ENCODE results near the gene SDK2.
"Not testable (repeated sequence)": the region's sequence is repeated elsewhere in the genome, so short reads cannot be mapped to it uniquely, and the experiment has no call there.

SDK2 gene

GRCh38 chr17:73471924-73472323 lies 172.3 kb downstream of the SDK2 start:
- DNase-seq = no peak

DNA sequence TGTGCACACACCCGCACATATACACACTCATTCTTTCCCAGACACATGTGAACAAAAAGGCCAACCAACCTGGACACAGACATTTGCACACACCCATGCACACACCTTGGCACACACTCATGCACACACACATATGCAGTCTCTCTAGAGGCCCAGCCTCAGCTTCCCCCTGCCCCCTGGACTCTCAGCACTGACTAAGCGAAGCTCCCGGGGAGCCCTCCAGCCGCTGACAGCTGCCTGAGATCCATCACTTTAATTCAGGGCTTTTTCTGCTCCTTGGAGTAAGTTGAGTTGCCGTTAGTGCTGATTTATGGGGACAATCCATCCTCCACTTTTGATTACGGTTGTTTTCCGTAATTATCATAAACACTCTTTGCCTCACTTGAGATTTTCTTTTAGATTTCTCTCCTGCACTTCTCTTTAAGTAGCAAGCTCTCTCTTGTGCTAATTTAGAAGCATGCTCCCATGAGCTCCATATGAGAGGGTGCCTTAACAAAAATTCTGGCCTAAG lies 173.9 kb downstream of the SDK2 start:
- DNase-seq = no peak

GRCh38 chr17:73469311-73469710 lies 174.9 kb downstream of the SDK2 start:
- no peak for DNase-seq

DNA sequence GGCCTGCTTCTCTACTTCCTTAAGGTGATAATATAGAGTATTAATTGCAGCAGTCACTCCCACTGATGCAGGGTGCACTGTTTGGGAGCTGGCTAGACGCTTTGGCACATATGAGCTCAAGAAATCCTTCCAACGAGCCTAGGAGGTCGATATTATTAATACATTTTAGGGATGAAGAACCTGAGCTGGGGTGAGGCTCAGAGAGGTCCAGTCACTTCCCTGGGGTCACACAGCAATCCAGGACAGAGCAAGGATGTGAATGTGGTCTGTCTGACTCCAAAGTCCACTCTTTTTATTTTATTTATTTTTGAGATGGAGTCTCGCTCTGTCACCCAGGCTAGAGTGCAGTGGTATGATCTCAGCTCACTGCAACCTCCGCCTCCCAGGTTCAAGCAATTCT lies 176.0 kb downstream of the SDK2 start:
- no peak for DNase-seq

- no peak for DNase-seq
Observed at GRCh38 chr17:73467651-73468050, 176.6 kb downstream of the SDK2 start.

- no peak for DNase-seq
Observed at GRCh38 chr17:73466704-73467433, 177.4 kb downstream of the SDK2 start.

- no peak for DNase-seq
Observed at GRCh38 chr17:73465953-73466230, 178.4 kb downstream of the SDK2 start.

GRCh38 chr17:73465130-73465952 lies 178.9 kb downstream of the SDK2 start:
- no peak for DNase-seq

- DNase-seq = no peak
Observed at GRCh38 chr17:73464447-73464846, 179.8 kb downstream of the SDK2 start.

DNA sequence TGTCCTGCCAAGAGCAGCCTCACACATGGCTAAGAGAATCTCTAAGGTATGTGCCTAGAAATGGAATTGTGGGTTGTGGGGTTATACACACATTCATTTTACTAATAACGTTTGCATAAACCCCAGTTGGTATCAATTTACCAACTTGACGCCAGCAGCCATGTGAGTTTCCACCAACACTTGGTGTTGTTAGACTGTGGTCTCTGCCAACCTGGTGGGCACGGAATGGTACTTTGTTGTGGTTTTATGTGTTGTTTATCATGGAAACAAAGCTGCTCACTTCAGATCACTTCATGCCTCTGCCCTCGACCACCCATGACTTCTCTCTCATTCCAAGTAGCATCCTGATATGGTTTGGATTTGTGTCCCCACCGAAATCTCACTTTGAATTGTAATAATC lies 180.4 kb downstream of the SDK2 start:
- no peak for DNase-seq

- no peak for DNase-seq
Observed at GRCh38 chr17:73462823-73463222, 181.4 kb downstream of the SDK2 start.

DNA sequence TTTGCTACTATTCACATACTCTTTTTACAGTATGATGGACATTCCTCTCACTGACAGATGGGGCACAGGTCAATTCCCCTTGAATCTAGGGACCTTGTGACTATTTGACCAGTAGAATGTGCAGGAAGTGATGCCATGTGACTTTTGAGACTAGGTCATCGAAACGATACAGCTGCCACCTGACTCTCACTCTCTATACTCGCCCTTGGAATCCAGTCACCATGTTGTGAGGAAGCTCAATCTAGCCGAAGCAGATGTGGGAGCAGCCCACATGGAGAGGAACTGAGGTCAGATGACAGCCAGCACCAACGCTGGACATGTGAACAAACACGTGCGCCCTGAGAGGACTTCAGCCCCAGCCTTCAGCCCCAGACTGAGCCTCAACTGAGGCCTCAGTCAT lies 184.3 kb downstream of the SDK2 start:
- no peak for DNase-seq

- DNase-seq = no peak
Observed at GRCh38 chr17:73455767-73456166, 188.5 kb downstream of the SDK2 start.

GRCh38 chr17:73455050-73455687 lies 189.1 kb downstream of the SDK2 start:
- DNase-seq = no peak

GRCh38 chr17:73453494-73453893 lies 190.8 kb downstream of the SDK2 start:
- not testable (repeated sequence) for DNase-seq

GRCh38 chr17:73453090-73453489 lies 191.2 kb downstream of the SDK2 start:
- no peak for DNase-seq

- peak; percentile 22 for DNase-seq
Observed at GRCh38 chr17:73452009-73452408, 192.2 kb downstream of the SDK2 start.

DNA sequence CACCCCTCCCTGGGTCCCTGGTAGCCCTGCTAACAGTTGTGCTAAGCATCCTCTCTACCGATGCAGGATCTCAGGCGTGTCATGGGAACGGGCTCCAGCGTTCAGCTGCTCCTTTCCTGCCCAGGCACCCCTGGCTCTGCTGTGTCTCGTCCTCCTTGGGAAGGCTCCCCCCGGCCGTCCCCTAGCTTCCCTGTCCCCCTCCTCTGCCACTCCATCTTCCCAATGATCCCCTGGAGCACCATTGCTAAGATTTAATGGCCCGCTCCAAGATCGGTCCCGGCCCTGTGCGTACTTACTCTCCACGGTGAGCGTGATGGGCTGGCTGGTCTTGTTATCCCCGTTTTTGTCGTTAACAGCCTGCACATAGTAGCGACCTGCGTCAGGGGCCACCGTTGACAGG lies 196.9 kb downstream of the SDK2 start:
- no peak for DNase-seq

DNA sequence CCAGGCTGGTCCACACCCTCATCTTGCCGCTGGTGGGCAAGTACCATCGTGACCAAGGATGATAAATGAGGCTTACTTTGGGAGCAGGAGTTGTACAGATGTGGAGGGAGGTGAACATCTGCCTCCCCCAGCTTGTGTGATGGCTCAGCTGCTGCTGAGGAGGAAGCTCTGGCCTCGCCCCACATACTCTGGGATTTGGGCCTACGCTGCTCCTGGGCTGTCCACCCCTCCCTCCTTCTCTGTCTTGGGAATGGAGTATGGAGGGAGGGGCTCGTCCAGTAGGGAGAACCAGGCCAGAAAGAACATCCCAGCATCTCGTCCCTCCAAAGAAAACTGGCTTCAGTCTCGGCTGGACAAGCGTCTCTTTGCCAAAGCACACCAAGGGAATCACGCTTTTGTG lies 197.6 kb downstream of the SDK2 start:
- no peak for DNase-seq

GRCh38 chr17:73445466-73445865 lies 198.8 kb downstream of the SDK2 start:
- no peak for DNase-seq

GRCh38 chr17:73444021-73444420 lies 200.2 kb downstream of the SDK2 start:
- no peak for DNase-seq

GRCh38 chr17:73439597-73439996 lies 204.6 kb downstream of the SDK2 start:
- DNase-seq = no peak

DNA sequence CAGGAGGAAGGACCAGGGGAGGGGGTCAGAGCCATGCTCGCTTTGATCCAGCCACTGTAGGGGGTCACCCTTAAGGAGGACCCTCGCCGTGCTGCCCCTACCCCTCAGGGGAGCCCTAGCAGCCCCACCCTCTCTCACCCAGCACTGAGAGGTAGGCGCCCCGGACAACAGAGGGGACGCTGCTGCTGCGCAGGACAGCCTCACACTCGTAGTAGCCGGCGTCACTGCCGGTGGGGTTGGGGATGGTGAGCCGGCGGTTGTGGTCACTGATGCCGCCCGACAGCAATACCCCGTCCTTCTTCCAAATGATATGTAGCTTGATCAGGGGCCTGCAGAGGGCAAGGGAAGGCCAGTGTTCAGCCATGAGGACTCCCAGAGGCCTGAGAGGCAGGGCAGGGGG lies 206.4 kb downstream of the SDK2 start:
- no peak for DNase-seq

DNA sequence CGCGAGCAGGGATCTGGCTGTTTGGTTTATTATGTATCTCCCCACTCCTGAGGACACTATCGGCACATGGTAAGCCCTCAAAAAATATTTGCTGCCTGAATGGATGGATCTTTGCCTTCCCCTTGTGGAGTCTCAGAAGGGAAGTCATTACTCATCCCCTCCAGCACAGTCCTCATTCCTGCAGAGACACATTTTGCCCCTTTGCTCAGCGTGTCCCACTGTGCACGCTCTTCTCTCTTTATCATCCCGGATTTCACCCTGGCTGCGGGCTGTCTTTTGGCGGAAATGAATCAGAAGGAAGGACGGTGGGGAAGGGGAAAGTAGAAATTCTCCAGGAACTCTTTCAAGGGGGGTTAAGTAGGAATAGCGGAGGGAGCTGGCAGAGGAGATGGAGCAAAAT lies 207.3 kb downstream of the SDK2 start:
- DNase-seq = no peak

All from hematopoietic multipotent progenitor cell treated with erythropoietin and hydrocortisone succinate and interleukin-3 and kit ligand, for 4 days (in vitro differentiated cells).